SK-N-SH (cell line): ENCODE results near the gene POLE2.

ENCODE experiments used
- CTCF ChIP-seq: fragments of 200-600 bp; sonication (generic); IDR thresholded peaks from 2 replicates; pipeline ENCODE4 v1.6.1; 2017; ENCODE audit warnings: antibody characterized with exemption, mild to moderate bottlenecking, moderate library complexity
- GABPA ChIP-seq: IDR thresholded peaks from 2 replicates; pipeline ENCODE4 v1.4.0; 2012; ENCODE audit warnings: low read depth, mild to moderate bottlenecking
- POLR2AphosphoS5 ChIP-seq: IDR thresholded peaks from 2 replicates; pipeline ENCODE4 v1.6.1; 2012; ENCODE audit warnings: low read depth, low read length
- USF2 ChIP-seq: fragments of 150-350 bp; IDR thresholded peaks from 2 replicates; pipeline ENCODE4 v1.6.1; 2017; ENCODE audit warnings: antibody characterized with exemption, low read length, low read depth, borderline replicate concordance
- YY1 ChIP-seq: IDR thresholded peaks from 2 replicates; pipeline ENCODE4 v1.4.0; 2012; ENCODE audit warnings: low read depth, mild to moderate bottlenecking

- TF ChIP-seq CTCF: no peak
- no peak for TF ChIP-seq POLR2AphosphoS5
- no peak for TF ChIP-seq YY1
- no peak for TF ChIP-seq GABPA
- TF ChIP-seq USF2: no peak
Measured at GRCh38 chr14:49733836-49734235, 45.8 kb upstream of the POLE2 start.
